ENCODE measurements around the gene RXRG.
A peak's percentile ranks its signal among the peaks of the same experiment; 100 is the strongest.

Gene RXRG

GRCh38 chr1:165409657-165410358 is 35.1 kb downstream of the RXRG start:
- no peak for DNase-seq (ENCODE audit: low read depth)

DNA sequence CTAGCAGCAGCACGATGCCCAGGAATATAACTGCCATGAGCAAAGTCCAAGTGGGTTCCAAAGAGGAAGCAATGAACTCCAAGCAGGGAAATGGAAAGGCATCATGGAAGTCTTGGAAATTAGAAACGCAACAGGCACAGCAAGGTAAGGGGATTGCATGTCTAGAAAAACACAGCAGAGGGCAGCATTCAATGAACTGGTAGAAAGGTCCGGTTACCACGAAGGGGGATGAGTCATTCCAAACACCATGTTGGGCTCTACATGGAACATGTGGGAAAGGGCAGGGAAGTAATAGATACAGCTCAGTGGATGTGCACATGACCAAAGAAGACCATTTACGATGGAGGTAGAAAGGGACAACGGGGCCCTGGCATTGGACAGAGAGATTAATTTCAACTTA is 36.4 kb downstream of the RXRG start:
- DNase-seq (ENCODE audit: low read depth) = no peak

GRCh38 chr1:165407398-165407797 is 37.5 kb downstream of the RXRG start:
- no peak for DNase-seq (ENCODE audit: low read depth)

GRCh38 chr1:165403835-165404482 is 41.0 kb downstream of the RXRG start:
- no peak for DNase-seq (ENCODE audit: low read depth)

- DNase-seq (ENCODE audit: low read depth) = no peak
Observed at GRCh38 chr1:165402517-165403111, 42.3 kb downstream of the RXRG start.

GRCh38 chr1:165397944-165398343 is 47.0 kb downstream of the RXRG start:
- no peak for DNase-seq (ENCODE audit: low read depth)

DNA sequence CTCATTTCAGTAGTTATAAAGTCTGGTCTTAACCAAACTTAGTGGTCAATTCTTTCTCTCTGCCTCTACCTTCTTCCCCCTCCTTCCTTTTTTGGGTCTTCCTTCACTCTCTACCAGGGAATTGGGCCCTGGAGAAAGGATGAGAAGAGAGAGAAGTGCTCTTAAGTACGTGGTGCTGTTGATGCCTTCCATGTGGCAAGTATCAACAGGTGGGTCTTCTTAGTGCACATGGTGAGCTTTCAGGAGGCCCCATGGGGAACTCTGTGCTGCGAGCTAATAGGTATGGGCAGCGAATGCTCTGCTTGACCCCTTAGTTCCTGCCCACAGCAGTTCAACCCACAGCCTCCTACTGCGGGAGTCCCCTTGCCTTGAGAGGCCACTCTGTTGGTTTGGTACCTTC is 49.0 kb downstream of the RXRG start:
- no peak for DNase-seq (ENCODE audit: low read depth)

DNA sequence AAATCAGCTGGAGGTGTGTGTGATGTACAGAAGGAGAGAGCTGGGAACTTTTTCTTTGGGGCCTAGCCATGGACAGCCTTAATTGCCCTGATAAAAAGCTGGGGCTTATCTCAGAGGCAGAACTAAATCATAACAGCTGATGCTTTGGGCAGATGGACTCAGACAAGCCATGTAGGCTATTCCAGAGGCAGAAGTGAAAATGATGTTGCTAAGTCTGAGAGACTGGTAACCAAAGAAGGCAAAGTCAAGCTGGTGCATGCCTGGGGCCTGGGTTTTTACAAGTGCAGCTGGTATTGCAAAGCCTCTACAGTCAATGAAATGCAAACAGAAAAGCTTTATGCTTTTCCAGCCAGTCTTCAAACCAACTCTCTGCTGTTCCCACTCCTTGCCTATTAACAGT is 49.4 kb downstream of the RXRG start:
- DNase-seq (ENCODE audit: low read depth) = no peak

DNA sequence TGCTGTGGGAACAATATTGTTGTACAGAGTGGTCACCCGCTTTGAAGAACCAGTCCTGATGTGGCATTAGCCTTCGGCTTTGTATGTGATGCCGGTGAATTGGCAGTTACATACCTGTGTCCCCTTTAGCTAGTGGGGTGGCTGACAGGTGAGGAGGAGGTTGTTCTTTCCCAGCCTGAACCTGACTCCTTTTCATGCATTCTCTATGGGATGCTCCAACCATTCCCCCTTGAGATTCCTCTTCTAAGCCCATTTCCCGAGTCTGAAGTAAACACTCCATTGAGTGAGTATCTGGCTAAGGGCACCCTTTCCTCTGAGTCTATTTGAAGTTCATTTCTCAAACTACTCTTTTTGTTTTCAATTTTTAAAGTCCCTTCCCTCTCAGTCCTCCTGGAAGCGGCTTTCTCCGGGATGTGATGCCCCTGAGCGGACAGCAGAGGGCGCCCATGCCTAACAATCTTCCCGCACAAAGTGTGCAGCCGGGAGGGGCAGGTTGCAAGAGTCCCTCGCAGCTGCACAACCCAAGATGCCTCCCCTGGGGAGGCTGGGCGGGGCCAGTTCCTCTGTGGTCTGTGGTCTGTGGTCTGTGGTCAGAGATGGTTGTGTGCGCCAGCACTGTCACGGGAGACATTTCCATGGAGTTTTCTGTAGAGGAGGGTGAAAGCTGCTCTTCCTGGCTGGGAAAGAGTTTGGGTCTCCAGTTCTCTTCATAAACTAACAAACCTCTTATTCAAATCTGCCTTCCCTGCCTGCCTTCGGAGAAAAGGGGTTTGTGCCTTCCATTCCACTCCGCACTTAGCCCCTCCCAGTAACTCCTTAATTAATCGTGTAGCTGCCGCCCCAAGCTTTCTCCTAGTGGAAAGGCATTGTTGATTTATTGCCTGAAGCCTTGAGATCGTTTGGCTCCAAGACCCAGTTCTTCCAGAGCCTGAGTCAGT is 52.0 kb downstream of the RXRG start:
- DNase-seq (ENCODE audit: low read depth) = peak; percentile 99

GRCh38 chr1:165389609-165390008 is 55.3 kb downstream of the RXRG start:
- DNase-seq (ENCODE audit: low read depth) = no peak

DNA sequence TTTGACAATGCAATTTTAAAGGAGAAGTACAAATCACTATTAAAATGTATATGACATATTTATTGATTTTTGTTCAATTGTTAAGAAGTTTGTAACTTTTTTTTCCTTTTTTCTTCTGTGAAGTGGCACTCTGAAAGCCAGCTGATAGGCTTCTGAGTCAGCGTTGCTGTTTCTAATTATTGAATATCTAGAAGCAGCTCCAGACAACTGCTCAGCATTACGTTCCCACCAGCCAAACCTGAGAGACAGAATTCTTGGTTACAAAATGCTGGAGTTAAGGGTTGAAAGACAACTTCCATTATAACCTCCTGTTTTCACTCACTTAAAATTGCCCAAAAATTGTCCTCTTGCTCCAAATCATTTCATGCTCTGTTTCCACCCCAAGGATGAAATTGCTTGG is 57.0 kb downstream of the RXRG start:
- DNase-seq (ENCODE audit: low read depth) = no peak

- no peak for DNase-seq (ENCODE audit: low read depth)
Observed at GRCh38 chr1:165387505-165387904, 57.4 kb downstream of the RXRG start.

- no peak for DNase-seq (ENCODE audit: low read depth)
Observed at GRCh38 chr1:165383599-165384405, 61.1 kb downstream of the RXRG start.

DNA sequence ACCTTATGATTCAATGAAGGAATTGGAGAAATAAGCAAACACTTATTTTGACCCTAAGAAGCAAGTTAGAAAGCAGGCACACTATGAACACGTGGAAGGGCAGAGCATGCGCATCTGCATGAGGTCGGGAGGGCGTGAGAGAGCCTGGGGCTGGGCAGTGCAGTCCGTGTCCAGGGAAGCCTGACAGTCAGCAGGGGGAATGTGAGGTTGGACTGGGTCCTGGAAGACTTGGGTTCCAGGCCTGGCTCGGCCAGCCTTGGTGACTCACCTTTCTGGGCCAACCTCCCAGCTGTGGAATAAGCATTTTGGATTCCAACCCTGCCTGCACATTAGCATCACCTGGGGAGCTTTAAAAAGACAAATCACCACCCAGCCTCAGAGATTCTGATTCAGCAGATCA is 61.9 kb downstream of the RXRG start:
- DNase-seq (ENCODE audit: low read depth) = no peak

DNA sequence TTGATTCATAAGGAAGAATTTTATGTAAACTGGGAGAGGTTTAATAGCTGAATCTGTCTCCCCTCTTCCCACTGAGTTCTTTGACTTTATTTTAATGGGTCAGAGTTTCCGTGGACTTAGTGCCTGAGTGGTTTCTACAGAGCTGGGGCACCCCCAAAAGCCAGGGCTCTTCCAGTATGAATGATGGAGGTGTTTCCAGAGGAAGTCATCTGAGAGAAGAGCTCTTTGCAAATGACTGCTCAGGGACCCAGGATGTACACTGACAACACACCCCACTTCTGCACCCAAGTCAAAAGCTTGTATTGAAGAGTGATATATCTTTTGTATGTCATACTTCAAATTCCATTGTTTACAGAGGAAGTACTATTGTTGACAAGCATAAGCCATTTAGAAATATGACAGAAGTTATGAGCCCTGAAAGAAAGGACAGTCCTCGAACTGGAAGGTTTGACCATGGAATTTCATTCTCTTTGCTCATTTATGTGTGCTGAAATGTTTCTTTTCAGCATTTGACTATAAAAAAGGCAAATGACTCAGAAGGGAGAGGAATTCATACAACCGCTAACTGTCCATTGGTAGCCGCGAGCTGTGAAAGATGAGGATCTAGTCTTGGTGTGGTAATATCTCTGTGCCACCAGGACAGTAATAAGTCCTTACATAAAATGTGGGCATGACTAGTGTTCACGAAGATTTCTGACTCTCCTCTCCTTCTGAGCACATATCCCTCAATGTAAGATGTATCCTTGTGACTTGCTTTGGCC is 63.0 kb downstream of the RXRG start:
- DNase-seq (ENCODE audit: low read depth) = no peak

- no peak for DNase-seq (ENCODE audit: low read depth)
Observed at GRCh38 chr1:165376811-165377311, 68.1 kb downstream of the RXRG start.

- DNase-seq (ENCODE audit: low read depth) = no peak
Observed at GRCh38 chr1:165376041-165376810, 68.7 kb downstream of the RXRG start.

GRCh38 chr1:165375623-165376022 is 69.3 kb downstream of the RXRG start:
- no peak for DNase-seq (ENCODE audit: low read depth)

DNA sequence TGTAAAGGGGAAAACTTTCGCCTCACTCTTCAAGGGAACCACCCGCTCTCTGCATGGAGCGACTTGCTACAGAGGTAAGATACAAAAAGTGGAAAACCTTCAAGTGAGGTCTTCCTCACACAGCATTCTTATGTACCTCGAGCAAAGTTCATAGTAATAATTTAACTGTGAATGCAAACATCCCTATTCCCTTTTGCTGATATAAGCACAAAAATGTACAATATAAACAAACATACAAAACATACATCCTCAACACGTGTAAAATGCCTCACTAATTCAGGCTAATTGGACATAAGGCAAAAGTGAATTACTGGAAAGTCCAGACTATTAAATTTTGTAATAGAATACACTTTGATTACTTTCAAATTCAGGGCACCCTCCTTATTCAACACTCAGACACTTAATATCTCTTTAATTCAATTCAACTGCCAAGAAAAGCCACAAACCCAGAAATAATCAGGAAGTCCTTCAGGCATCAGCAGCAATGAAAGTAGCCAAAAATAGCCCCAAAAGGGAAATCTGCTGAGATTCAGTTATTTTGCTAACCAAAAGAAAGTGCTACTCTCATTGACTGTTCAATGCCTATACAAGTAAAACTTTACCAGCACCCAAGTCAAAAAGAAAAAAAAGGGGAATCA is 73.2 kb downstream of the RXRG start:
- no peak for DNase-seq (ENCODE audit: low read depth)
